Measurements from ENCODE around the gene TBXAS1.
"Not testable (repeated sequence)": the region's sequence is repeated elsewhere in the genome, so short reads cannot be mapped to it uniquely, and the experiment has no call there.

Gene TBXAS1

GRCh38 chr7:139827042-139827441, 2.0 kb upstream of the TBXAS1 start:
- DNase-seq = peak in 1 of 2 donors; percentile 21

- no peak for DNase-seq
Observed at GRCh38 chr7:139828446-139828845, 618 bp upstream of the TBXAS1 start.

DNA sequence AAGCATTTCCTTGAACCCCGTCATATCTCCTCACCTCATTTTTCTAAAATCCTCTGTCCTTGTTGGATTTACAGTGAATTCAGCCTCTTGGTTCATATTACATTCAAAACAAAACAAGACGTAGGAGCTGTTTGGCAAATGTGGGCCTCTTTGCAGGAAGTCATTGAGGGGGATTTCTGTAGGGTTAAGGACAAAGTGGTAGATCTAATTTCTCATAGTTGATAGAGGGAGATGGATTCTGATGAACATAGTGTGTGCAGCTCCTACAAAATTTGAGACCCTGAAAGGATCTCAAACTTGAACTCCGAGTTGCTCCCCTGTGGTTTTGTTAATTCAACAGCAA, 682 bp downstream of the TBXAS1 start:
- DNase-seq = peak in 1 of 2 donors; percentile 21

GRCh38 chr7:139830292-139830691, 1.2 kb downstream of the TBXAS1 start:
- DNase-seq = no peak

GRCh38 chr7:139830782-139831501, 1.9 kb downstream of the TBXAS1 start:
- DNase-seq = no peak

GRCh38 chr7:139835848-139836247, 6.8 kb downstream of the TBXAS1 start:
- DNase-seq = not testable (repeated sequence)

DNA sequence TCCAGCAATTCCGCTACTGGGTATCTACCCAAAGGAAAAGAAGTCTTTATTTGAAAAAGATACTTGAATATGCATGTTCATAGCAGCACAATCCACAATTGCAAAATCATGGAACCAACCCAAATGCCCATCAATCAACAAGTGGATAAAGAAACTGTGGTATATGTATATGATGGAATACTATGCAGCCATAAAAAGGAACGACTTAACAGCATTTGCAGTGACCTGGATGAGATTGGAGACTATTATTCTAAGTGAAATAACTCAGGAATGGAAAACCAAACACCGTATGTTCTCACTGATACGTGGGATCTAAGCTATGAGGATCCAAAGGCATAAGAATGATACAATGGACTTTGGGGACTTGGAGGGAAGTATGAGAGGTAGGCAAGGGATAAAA, 8.2 kb downstream of the TBXAS1 start:
- DNase-seq = not testable (repeated sequence)

GRCh38 chr7:139838276-139838675, 9.2 kb downstream of the TBXAS1 start:
- no peak for DNase-seq

DNA sequence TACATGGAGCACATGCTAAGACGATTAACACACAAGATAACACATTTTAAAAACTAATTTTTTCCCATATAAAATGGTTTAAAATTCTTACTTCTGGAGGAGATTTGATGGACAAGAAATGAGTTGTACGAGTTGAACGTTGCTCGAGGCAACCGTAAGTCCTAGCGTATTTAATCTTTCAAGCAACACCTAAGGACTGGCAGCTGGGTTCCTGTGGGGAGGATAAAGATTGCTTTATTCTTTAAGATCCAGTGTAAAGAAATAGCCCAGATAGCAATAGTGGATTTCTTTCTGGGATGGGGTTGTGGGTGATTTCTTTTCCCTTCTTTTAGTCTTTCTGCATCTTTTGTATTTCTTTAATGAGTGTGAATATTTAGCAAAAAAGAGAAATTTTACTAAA, 9.8 kb downstream of the TBXAS1 start:
- DNase-seq = no peak

DNA sequence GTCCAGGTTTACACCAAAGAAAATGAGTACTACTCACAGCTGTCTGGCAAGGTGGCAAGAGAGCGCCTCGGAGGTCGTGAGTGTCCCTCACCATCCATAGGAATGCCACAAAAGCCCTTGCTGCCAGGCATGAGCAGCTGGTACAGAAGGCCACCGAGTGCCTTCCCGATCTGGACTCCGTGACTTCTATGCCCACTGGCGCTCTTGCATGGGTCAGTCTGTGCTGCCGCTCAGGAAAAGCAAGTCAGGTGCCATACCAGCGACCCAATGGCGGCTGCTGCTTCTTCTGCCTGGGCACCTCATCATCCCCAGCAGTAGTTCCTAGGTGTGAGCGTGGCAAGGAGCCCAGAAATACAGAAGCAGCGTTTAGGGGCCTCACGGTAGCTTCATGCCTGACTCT, 11.7 kb downstream of the TBXAS1 start:
- no peak for DNase-seq

DNA sequence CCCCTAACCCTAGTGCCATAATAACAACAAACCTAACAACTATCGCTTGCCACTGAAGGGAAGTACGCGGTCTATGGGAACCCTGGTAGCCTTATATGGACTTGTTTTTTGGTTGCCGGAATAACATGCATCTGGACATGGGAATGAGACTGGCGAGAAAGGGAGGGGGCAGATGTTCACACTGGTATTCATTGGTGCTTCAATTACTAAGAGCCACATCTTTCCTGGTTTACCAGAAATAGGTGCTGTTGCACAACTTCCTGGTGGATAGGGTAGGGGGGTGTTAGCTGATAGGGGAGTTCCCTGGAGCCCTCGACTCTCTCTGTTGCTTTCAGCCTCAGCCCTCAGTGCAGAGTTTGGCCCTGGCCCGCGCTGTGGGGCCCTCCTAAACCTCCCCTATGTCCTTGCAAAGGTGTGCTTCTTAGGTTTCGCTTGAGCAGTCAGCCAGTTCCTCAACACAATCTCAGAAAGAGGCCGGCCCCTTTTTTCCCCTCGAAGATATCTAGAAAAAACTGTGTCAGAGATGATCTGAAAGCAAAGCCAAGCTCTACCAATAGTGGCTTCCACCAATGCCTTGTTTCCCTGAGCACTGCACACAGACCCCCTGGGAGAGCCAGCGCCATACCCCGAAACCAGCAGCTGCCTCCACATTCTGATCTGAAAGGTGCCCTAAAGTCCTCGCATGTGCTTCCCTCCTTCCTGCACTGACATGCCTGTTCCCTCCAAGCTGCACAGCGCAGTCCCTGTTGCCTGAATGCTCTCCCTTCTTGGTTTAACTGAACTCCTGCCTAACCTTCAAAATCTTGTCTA, 13.5 kb downstream of the TBXAS1 start:
- DNase-seq = no peak

- not testable (repeated sequence) for DNase-seq
Observed at GRCh38 chr7:139843211-139843537, 14.1 kb downstream of the TBXAS1 start.

- DNase-seq = no peak
Observed at GRCh38 chr7:139844779-139845442, 15.8 kb downstream of the TBXAS1 start.

GRCh38 chr7:139845443-139845805, 16.4 kb downstream of the TBXAS1 start:
- DNase-seq = no peak

GRCh38 chr7:139846297-139846696, 17.2 kb downstream of the TBXAS1 start:
- DNase-seq = no peak

GRCh38 chr7:139848274-139848673, 19.2 kb downstream of the TBXAS1 start:
- no peak for DNase-seq

DNA sequence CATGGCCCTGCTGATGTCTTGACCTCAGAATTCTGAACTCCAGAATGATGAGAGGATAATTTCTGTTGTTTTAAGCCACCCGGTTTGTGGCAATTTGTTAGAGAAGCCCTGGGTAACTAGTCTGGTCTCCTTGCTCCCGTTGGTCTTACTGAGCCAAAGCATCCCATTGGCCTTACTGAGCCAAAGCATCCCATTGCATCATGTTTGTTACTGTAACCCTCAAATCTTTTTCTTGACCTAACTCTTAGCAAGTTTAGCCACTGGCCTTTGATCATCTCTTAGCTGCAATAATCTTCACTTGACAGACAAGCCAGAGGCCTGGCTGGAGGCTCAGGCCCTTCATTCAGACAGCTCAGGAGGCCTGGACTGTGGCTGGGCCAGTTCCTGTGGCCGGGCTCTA, 21.8 kb downstream of the TBXAS1 start:
- no peak for DNase-seq

DNA sequence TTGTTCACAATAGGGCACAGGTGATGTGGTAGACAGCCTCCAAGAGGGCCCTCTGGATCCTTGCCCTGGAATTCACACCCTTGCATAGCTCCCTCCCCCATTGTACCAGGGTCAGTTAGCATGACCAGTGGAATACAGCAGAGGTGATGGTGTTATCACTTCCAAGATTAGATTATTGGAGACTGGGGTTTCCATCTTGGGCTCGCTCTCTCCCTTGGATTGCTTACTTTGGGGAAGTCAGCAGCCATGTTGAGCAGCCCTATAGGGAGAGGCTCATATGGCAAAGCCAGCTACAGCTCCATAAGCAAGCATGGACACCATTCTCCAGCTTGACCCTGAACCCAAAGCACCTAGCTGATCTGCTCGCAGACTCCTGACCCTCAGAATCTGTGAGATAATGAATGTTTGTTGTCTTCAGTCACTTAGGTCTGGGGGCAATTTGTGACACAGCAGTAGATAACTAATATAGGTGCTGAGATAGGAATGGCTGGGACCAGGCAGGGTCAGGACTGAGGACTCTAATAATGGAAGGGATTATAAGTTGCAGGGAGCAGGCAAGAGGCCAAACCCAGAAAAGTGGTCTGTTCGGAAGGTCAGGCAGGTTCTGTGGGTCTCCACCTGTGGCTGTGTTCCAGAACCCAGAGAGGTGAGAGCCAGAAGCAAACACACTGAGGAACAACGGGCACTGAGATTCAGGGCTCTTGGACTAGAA, 22.9 kb downstream of the TBXAS1 start:
- no peak for DNase-seq

DNA sequence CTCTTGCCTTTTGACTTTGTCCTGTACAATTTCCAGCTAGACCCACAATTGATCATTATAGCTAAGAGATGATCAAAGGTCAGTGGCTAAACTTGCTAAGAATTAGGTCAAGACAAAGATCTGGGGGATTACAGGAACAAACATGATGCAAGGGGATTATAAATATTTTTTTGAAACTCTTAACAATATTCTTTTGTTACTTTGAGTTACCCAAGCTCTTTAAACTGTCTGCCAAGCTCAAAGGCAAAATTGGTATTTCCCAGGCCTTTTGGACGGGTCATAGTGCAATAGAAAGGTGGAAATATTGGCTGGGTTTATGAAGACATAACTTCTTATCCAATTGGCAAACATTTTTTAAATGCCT, 23.4 kb downstream of the TBXAS1 start:
- no peak for DNase-seq

GRCh38 chr7:139853506-139854123, 24.6 kb downstream of the TBXAS1 start:
- no peak for DNase-seq

DNA sequence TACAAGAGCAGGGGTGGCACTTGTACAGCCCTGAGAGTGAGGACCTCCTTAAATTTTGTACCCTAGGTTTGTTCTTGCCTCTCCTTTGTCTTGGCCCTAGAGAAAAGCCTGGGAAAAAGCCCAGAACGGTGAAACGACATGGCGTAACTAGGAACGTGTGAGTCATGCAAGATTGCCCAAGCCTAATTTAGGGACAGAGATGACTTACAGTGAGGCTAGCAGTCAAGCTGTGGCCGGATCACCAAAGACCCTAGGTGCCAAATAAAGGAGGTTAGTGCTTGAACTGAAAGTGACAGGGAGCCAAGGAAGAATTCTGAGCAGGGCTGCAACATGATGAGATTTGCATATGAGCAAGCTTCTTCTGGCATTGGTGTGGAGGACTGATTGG, 25.1 kb downstream of the TBXAS1 start:
- peak in 1 of 2 donors; percentile 43 for DNase-seq

GRCh38 chr7:139854803-139855497, 25.9 kb downstream of the TBXAS1 start:
- no peak for DNase-seq

All from CD4-positive, alpha-beta T cell treated with Interferon alpha-2 for 1 hour (primary cell).